ENCODE measurements around the gene GNAI2.

GRCh38 chr3:50268276-50268675 is 32.3 kb downstream of the GNAI2 start:
- TF ChIP-seq CTCF (IDR thresholded peaks at IDR 0.05) (no peak), OVOL2 (CRISPR knock-in tag; IDR thresholded peaks at IDR 0.05; ENCODE audit: borderline replicate concordance) (no peak), ZNF232 (CRISPR knock-in tag; IDR thresholded peaks at IDR 0.05) (no peak)

Measured in WTC11 (cell line).